SK-N-SH (cell line): ENCODE data around the gene SNX10. TPM values are rescaled to one million over a fixed set of nuclear protein-coding genes. Genes with fewer than 3 reads are reported as not detected.

Experiments used
- CTCF ChIA-PET: fragments of 300-600, 350-600 bp; formaldehyde crosslinking; extraction: SDS; loops from one replicate; lab custom pipeline; 2021; lab: Yijun Ruan, JAX
- POLR2A ChIA-PET: fragments of 350-600 bp; sonication (Branson Sonifier 250); formaldehyde crosslinking; extraction: SDS; loops from one replicate; lab custom pipeline; 2020; ENCODE audit warnings: antibody characterized with exemption, inconsistent platforms; lab: Yijun Ruan, JAX
- DNase-seq: peaks from one replicate; pipeline ENCODE4 v3.0.0; 2012
- H2AFZ ChIP-seq: fragments of 200-600 bp; sonication (generic); 2 replicates; pipeline ENCODE4 v1.8.1; 2016; ENCODE audit warnings: antibody characterized with exemption, mild to moderate bottlenecking, low read depth
- H3F3A ChIP-seq: fragments of 200-600 bp; sonication (generic); replicated peaks from 2 replicates; pipeline ENCODE3; 2016; ENCODE audit warnings: antibody characterized with exemption, mild to moderate bottlenecking; ENCODE audit not compliant: insufficient read depth
- H3K27ac ChIP-seq, 2 experiments: fragments of 200-500 bp in 1 of 2; fragments of 200-600 bp in 1 of 2; sonication (Bioruptor generic) in 1 of 2; sonication (generic), shearing (Covaris generic) in 1 of 2; 2 replicates each; pipeline versions ENCODE4 v1.5.1 to v1.6.1; 2014 to 2016; ENCODE audit warnings: low read depth in 2 of 2, inconsistent platforms in 1 of 2, low read length in 1 of 2, mild to moderate bottlenecking in 1 of 2, mixed read lengths in 1 of 2
- H3K27me3 ChIP-seq: fragments of 200-600 bp; sonication (generic), shearing (Covaris generic); 2 replicates; pipeline ENCODE4 v1.6.1; 2016; ENCODE audit warnings: mixed run types; ENCODE audit not compliant: insufficient read depth
- H3K36me3 ChIP-seq, 2 experiments: fragments of 200-500 bp in 1 of 2; fragments of 200-600 bp in 1 of 2; sonication (Bioruptor generic) in 1 of 2; sonication (generic) in 1 of 2; replicated peaks in 1 of 2; 2 replicates each; pipeline versions ENCODE3 to v1.5.1; 2014 to 2016; ENCODE audit warnings: low read length in 1 of 2, mild to moderate bottlenecking in 1 of 2; ENCODE audit not compliant: insufficient read depth in 2 of 2, control insufficient read depth in 1 of 2
- H3K4me1 ChIP-seq, 2 experiments: fragments of 200-500 bp in 1 of 2; fragments of 200-600 bp in 1 of 2; sonication (Bioruptor generic) in 1 of 2; sonication (generic), shearing (Covaris generic) in 1 of 2; 2 replicates each; pipeline versions ENCODE4 v1.5.1 to v1.6.1; 2014 to 2016; ENCODE audit warnings: low read depth in 1 of 2, low read length in 1 of 2, mixed run types in 1 of 2; ENCODE audit not compliant: insufficient read depth in 2 of 2, control insufficient read depth in 1 of 2
- H3K4me2 ChIP-seq: fragments of 200-600 bp; sonication (generic), shearing (Covaris generic); 2 replicates; pipeline ENCODE4 v1.6.1; 2017; ENCODE audit warnings: mixed run types
- H3K4me3 ChIP-seq, 2 experiments: fragments of 200-500 bp in 1 of 2; fragments of 200-600 bp in 1 of 2; sonication (Bioruptor generic) in 1 of 2; sonication (generic), shearing (Covaris generic) in 1 of 2; 2 replicates each; pipeline versions ENCODE4 v1.5.1 to v1.8.1; 2014 to 2016; ENCODE audit warnings: low read depth in 2 of 2, inconsistent platforms in 1 of 2, low read length in 1 of 2, mild to moderate bottlenecking in 1 of 2, mixed read lengths in 1 of 2, moderate library complexity in 1 of 2
- H3K79me2 ChIP-seq: fragments of 200-600 bp; sonication (generic); 2 replicates; pipeline ENCODE4 v1.8.1; 2017; ENCODE audit warnings: mild to moderate bottlenecking; ENCODE audit not compliant: insufficient read depth
- H3K9ac ChIP-seq: fragments of 200-600 bp; sonication (generic); 2 replicates; pipeline ENCODE4 v1.6.1; 2017; ENCODE audit warnings: mixed run types
- H3K9me2 ChIP-seq: fragments of 200-600 bp; sonication (generic); 2 replicates; pipeline ENCODE4 v1.6.1; 2017; ENCODE audit warnings: mixed run types
- H3K9me3 ChIP-seq: fragments of 200-600 bp; sonication (generic); 2 replicates; pipeline ENCODE4 v1.6.1; 2017; ENCODE audit warnings: mixed run types, mild to moderate bottlenecking, moderate library complexity
- H4K20me1 ChIP-seq: fragments of 200-600 bp; sonication (generic); 2 replicates; pipeline ENCODE4 v1.6.1; 2017; ENCODE audit warnings: mild to moderate bottlenecking, mixed run types; ENCODE audit not compliant: insufficient read depth
- FOSL2 ChIP-seq: IDR thresholded peaks from 2 replicates; pipeline ENCODE4 v1.4.0; 2012; ENCODE audit warnings: low read depth, mild to moderate bottlenecking, moderate library complexity, borderline replicate concordance
- GABPA ChIP-seq: IDR thresholded peaks from 2 replicates; pipeline ENCODE4 v1.4.0; 2012; ENCODE audit warnings: low read depth, mild to moderate bottlenecking
- GATA2 ChIP-seq: sonication (generic); formaldehyde crosslinking; IDR thresholded peaks from 2 replicates; pipeline ENCODE4 v1.5.0; 2020; ENCODE audit warnings: mild to moderate bottlenecking, missing genetic modification reagents
- MXI1 ChIP-seq: IDR thresholded peaks from 2 replicates; pipeline ENCODE4 v1.6.1; 2012; ENCODE audit warnings: mild to moderate bottlenecking, low read depth, low read length, improper control_type of control experiment
- RCOR1 ChIP-seq: fragments of 150-350 bp; IDR thresholded peaks from 2 replicates; pipeline ENCODE4 v1.6.1; 2017; ENCODE audit warnings: antibody characterized with exemption, low read length
- RFX5 ChIP-seq: IDR thresholded peaks from 2 replicates; pipeline ENCODE4 v1.6.1; 2012; ENCODE audit warnings: mild to moderate bottlenecking, improper control_type of control experiment, low read length
- SIN3A ChIP-seq: IDR thresholded peaks from 2 replicates; pipeline ENCODE4 v1.6.1; 2012; ENCODE audit warnings: low read depth, mild to moderate bottlenecking, low read length, moderate library complexity, borderline replicate concordance
- SMC3 ChIP-seq: IDR thresholded peaks from 2 replicates; pipeline ENCODE4 v1.6.1; 2012; ENCODE audit warnings: low read depth, low read length, improper control_type of control experiment
- WGBS: methylation state at CpG from one replicate; pipeline ENCODE4 v1.1.6; 2017; ENCODE audit warnings: low lambda C conversion rate; 5-methylcytosine and 5-hydroxymethylcytosine counted together
- polyA plus RNA-seq, 3 experiments: library from polyadenylated mRNA; depleted of rRNA; stranded (reverse); fragments of >200 nt; gene quantifications; 2 replicates each; pipeline ENCODE4 v1.2.3, GENCODE V29; 2012
- TF ChIP-seq, protein P1 (sequence below): IDR thresholded peaks from 2 replicates; pipeline ENCODE4; 2012
- TF ChIP-seq, protein P2 (sequence below): IDR thresholded peaks from 2 replicates; pipeline ENCODE4 v1.4.0; 2012; ENCODE audit warnings: low read depth
- TF ChIP-seq, protein P3 (sequence below): fragments of 150-350 bp; IDR thresholded peaks from 2 replicates; pipeline ENCODE4 v1.6.1; 2016; ENCODE audit warnings: mild to moderate bottlenecking, low read depth, low read length
- TF ChIP-seq, protein P4 (sequence below): IDR thresholded peaks from 2 replicates; pipeline ENCODE4 v1.4.0; 2012; ENCODE audit warnings: low read depth, borderline replicate concordance

Gene SNX10
- polyA plus RNA-seq, 1 of the 3 experiments (the other 2 are of a cell fraction) = 0.02 TPM

DNA sequence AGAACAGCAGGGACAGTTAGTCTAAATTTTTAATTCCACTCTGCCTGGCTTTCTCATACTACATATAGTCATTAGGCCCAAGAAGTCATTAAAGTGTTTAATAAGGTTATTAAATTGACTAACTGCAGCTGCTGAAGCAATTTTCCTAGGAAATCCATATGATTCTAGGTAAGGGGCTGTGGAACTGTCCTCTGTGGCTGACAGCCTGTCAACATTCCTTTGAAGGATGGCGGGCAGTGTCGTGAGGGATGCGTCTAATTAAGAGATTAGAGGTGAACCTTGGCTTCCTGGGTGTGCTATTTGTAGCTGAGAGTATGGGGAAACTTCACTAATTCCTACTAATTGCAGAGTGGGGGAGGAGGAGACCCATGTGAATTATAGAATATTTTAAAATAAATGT lies 64.6 kb downstream of the SNX10 start (continued):
- no peak for TF ChIP-seq GABPA
- TF ChIP-seq, protein P1, sequence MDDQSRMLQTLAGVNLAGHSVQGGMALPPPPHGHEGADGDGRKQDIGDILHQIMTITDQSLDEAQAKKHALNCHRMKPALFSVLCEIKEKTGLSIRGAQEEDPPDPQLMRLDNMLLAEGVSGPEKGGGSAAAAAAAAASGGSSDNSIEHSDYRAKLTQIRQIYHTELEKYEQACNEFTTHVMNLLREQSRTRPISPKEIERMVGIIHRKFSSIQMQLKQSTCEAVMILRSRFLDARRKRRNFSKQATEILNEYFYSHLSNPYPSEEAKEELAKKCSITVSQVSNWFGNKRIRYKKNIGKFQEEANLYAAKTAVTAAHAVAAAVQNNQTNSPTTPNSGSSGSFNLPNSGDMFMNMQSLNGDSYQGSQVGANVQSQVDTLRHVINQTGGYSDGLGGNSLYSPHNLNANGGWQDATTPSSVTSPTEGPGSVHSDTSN = no peak

DNA sequence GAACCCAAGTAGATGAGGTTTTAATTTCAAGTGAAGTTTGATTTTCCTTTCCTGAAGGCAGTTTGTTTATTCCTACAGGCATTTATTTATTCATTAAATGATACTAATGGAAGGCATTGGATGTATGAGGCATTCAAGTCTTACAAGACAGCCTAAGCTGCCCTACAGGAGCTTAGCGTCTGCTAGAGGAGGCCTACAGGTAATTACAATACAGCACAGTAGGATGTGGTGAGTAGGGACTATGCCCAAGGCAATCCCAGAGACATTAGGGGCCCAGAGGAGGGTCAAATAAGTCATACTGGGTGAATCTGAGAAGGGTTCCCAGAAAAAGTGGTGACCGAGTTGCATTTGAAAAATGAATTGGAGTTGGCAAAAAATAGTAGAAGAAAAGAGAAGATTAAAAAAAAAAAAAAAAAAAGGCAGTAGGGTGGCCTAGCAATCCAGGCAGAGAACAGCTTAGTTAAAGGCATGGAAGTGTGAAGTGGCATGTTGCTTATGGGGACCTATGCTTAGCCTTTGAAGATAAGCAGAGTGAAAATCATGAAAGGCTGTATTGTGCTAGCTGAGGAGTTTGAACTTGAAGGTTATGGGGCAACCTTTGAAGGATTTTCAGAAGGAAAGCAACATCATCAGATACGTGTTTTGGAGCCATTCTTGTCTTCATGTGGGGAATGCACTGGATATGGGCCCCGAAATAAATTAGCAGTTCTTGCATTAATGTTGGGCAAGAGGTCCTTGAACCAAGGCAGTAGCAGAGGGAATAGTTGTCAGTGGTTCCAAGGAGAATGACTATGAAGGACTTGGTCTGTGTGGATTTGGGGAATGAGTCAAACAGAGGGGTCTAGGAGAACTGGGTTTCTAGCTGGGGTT lies 65.5 kb downstream of the SNX10 start:
- H3K9ac ChIP-seq = no peak overlapping the region
- WGBS = 44% methylated on average over 4 of the region's 4 CpGs
- TF ChIP-seq, protein P2, sequence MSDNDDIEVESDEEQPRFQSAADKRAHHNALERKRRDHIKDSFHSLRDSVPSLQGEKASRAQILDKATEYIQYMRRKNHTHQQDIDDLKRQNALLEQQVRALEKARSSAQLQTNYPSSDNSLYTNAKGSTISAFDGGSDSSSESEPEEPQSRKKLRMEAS = no peak
- no peak for TF ChIP-seq RCOR1
- TF ChIP-seq, protein P3, sequence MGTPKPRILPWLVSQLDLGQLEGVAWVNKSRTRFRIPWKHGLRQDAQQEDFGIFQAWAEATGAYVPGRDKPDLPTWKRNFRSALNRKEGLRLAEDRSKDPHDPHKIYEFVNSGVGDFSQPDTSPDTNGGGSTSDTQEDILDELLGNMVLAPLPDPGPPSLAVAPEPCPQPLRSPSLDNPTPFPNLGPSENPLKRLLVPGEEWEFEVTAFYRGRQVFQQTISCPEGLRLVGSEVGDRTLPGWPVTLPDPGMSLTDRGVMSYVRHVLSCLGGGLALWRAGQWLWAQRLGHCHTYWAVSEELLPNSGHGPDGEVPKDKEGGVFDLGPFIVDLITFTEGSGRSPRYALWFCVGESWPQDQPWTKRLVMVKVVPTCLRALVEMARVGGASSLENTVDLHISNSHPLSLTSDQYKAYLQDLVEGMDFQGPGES = no peak
- no peak for TF ChIP-seq FOSL2
- no peak for TF ChIP-seq SIN3A
- TF ChIP-seq, protein P4, sequence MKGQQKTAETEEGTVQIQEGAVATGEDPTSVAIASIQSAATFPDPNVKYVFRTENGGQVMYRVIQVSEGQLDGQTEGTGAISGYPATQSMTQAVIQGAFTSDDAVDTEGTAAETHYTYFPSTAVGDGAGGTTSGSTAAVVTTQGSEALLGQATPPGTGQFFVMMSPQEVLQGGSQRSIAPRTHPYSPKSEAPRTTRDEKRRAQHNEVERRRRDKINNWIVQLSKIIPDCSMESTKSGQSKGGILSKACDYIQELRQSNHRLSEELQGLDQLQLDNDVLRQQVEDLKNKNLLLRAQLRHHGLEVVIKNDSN = no peak
- TF ChIP-seq SMC3 = no peak
- TF ChIP-seq MXI1 = no peak
- TF ChIP-seq RFX5 = no peak
- TF ChIP-seq GATA2 = no peak
- H3K9me3 ChIP-seq = no peaks in the 10 kb centered on the region
- H3K79me2 ChIP-seq = no peaks in the 10 kb centered on the region
- H3K27ac ChIP-seq = no peak overlapping the region
- DNase-seq = no peak
- no peaks in the 10 kb centered on the region for H3F3A ChIP-seq
- H4K20me1 ChIP-seq = no peaks in the 10 kb centered on the region
- no peaks in the 10 kb centered on the region for H3K4me1 ChIP-seq
- H2AFZ ChIP-seq = no peak overlapping the region
- no peak overlapping the region for H3K4me2 ChIP-seq
- ChIA-PET POLR2A (no interaction called here), CTCF (interaction anchor here (0.7 to 18.0 kb wide), 7 partner anchors 8 to 853 kb away, joined by 3 to 603 read pairs (median 22); no protein-coding TSS in a partner anchor)
- H3K27me3 ChIP-seq = no peaks in the 10 kb centered on the region; the same call in 1 of the 2 replicates
- H3K36me3 ChIP-seq = no peaks in the 10 kb centered on the region
- H3K9me2 ChIP-seq = no peaks in the 10 kb centered on the region
- H3K4me3 ChIP-seq = no peak overlapping the region
